Glomerular visceral epithelial cell (primary cell): ENCODE data around the gene IZUMO4.

Experiments
- DNase-seq: peaks from one replicate; pipeline ENCODE4 v3.0.0-alpha.2; 2016; ENCODE audit errors: extremely low spot score

Gene IZUMO4, protein sequence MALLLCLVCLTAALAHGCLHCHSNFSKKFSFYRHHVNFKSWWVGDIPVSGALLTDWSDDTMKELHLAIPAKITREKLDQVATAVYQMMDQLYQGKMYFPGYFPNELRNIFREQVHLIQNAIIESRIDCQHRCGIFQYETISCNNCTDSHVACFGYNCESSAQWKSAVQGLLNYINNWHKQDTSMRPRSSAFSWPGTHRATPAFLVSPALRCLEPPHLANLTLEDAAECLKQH

DNA sequence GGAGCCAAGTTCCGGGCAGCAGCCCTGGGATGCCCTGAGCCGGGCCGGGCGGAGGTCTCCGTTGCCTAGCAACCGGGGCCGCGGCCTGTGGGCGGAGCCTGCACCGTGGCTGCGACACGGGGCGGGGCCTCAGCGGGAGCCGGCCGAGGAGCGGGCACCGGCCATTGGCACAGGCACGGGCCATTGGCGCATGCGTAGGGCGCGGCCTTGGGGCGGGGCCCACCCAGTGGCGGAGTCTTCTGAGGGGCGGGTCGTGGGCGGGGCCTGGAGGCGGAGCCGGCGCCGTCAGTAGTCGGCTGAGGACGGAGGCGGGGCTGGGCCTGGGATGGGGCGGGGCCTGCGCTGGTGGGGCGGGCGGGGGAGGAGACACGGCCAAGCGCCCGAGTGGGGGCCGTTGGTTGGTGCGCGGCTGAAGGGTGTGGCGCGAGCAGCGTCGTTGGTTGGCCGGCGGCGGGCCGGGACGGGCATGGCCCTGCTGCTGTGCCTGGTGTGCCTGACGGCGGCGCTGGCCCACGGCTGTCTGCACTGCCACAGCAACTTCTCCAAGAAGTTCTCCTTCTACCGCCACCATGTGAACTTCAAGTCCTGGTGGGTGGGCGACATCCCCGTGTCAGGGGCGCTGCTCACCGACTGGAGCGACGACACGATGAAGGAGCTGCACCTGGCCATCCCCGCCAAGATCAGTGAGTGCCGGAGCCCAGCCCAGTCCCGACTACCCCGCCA lies at the start of gene IZUMO4:
Gene IZUMO4 (plus strand): TSS at position 436 of the 723 bp plus-strand sequence. CDS start 31 bp downstream, at position 467.
- DNase-seq, result peak; percentile 99

DNA sequence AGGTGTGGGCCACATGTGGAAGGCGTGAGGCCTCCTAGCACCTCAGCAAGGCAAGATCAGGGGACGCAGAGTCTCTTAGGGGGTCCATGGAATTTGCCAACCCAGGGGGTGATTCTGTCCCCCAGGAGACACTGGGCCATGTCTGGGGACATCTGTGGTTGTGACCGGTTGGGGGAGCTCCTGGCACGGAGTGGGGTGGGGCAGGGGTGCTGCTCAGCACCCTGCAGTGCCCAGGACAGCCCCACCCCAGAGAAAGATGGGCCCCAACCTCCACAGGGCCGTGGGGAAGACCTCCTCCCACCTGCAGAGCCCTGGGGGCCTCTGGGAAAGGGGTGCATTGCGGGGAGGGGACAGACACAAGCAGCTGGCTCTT lies 49.7 kb upstream of the IZUMO4 start:
- DNase-seq, result no peak

DNA sequence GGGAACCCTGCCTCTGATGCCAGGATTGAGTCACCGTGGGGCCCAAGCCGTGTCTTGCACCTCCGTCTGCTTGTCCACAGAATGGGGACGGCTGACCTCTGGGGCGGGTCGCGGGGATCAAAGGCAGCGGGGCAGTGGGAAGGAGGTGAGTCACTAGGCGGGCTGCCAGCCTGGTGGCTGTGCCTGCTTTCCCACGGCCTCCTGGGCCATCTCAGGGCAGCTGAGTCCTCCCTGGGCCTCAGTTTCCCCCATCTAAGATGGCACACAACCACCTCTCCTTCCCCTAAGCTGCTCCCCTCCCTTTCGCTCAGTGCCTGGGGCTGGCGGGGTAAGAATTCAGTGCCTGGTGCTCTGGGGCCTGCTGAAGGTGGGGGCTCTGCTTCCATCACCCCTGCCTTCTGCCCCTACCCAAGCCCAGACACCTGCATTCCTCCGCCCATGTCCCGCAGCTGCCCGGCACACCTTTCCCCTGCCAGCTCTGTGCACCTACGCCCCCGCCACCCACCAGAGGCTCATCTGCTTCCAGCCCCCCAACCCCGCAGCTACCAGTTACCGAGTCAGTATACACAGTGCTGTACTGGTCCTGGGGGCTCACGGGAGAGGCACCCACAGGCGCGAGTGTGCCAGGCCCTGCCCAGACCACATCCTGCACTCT lies 49.1 kb upstream of the IZUMO4 start:
- DNase-seq, result peak; percentile 81

DNA sequence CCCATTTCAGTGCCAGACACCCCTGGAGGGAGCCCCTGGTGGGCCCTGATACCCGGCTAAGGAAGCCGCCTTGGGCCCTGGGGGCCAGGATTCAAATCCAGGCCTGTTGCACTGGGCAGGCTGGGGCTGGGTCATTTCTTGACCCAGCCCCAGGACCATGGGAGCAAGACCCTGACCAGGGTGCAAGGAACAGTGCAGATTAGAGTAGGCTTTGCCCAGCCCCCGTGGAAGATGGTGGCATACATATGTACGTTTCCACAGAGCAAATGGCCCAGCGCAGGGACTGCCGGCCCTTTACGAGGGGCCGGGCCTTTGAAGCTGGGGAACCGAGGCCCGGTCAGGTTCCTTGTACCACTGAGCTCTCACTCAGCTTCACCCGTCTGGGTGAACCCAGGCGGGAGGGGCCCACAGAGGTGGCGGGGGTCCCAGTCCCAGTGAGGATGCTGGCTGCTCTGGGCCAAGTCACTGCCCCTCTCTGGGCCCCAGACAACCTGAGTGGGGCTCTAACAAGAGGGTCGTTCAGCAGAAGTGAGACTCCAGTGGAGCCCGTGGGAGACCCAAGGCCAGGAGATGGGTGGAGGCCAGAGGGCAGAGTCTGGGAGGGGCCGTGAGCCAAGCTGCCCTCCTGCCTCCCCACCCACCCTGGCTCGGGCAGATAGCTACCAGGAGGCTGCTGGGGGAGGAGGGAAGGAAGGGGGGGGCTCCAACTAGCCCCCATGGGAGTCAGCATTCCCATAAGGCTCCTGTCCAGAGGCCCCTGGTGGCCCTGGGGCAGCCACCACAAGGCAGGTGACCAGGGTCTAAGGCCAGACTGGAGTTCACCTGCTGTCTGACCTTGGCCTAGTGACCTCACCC lies 48.4 kb upstream of the IZUMO4 start:
- no peak for DNase-seq

DNA sequence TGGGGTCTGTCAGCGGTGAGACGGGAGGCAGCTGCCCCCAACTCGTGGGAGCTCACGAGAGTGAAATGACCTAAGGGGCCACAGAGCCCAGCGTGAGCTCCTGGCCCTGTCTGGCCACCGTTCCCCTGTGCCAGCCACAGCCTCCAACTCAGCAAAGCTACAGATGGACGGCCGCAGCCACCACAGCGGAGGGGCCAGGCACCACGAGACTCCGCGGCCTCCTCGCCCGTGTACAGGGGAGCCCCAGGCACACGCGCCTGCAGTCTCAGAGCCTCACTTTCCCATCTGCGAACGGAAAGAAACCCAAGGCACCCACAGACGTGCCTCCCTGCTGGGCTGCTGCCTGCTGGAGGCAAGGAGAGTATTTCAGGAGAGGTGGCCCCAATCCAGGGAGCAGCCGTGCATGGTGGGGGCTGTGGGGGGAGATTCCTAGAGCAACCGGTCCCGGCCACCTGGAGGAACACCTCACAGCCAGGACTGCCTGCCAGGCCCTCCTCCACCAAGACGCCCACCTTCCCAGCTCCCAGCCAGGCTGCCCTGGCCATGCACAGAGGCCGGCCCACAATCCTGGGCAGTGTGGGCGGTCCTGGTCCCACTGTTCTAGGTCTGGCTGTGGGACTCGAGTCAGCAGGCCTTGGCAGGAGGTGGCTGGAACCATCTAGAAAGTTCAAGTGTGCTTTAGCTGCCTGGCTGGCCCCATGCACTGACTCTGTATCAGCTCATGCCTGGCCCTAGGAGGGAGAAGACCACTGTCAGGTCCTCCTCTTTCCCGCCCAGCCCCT lies 47.6 kb upstream of the IZUMO4 start:
- no peak for DNase-seq

DNA sequence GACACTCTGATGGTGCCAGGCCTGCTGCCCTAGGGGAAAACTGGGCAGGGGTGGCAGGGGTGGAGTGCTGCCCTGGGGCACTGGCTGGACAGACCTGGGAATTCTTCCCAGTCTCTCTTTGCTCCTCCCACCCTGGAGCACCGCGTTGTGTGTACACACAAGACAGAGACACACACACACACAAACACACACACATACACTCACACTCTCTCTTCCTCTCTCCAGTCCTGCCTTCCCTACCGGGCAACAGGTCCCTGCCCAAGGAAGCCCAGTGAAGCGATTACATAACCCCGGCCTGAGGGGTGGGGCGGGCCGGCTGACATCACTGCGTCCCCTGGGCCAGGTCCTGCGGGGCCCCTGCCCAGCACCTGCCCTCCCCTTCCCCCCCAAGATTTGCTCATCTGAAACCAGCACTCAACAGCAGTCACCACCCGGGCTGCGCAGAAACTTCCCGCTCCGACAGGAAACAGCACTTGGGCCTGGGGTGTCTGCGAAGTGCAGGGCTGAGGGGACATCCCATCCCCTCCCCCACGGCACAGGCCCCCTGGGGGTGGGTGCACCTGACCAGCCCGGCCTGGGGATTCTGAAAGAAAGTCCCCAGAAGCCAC lies 46.9 kb upstream of the IZUMO4 start:
- DNase-seq, result peak; percentile 91

DNA sequence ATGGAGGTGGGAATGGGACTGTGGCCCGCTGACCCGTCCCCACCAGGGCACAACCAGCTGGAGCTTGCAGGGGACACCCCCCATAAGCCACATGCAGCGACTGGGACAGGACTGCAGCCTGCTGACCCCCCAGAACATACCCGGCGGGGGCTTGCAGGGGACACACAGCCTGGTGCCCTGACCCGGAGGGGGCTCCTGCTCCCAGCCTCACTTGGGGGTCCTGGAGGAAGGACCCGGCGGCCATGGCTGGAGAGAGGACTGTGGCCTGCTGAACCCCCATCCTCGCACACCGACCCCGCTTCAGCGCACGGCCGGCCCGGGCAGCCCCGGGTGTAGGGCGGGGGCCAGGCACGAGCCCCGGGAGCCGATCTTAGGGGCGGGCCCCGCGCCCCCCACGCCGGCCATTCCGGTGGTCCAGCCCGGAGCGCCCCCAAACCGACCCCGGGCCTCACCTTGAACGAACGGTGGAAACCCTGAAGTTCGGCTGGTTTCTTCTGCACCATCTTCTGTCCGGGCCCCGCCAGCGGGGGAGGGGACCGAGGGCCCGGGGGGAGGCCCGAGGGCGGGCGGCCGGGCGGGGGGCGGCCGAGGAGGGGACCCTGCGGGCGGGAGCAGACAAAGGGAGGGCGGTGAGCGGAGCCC lies 46.2 kb upstream of the IZUMO4 start:
- no peak for DNase-seq

DNA sequence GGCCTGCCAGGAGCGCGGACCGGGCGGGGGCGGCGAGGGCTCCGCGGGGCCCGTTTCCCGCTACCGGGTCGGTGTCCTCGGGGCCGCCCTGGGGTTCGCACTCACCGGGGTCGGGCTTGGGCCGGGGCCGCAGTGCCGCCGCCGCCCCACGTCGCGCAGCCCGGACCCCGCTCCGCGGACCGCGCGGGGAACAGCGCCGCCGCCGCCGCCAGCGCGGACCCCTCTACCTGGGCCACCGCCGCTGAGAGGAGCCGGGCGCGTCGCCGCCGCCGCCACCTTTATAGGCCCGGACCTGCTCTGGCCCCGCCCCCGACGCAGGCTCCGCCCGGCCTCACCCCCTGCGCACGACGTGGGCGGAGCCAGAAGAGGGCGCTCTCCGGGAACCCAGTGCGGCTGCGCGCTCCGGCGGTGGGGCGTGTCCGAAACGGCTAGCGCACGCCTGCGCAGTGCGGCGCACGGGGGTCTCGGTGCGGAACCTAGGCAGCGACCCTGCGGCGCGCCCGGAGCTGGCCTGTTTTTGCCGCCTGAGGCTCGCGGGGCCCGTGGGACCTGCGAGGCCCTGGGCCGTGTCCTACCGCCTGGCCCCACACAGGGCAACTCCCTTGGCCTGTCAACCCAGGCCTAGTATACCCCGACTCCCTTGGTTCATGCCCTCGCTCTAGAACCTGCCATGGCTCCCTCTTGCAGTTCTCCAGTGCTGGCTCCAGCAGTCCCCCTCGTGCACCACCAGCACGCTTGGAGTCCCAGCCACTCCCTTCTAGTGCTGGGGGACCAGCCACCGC lies 45.5 kb upstream of the IZUMO4 start, which contains the start of gene MKNK2:
Gene MKNK2 (minus strand): TSS at position 254 of the 782 bp plus-strand sequence. CDS start 393 bp downstream, outside the sequence.
- peak; percentile 92 for DNase-seq

DNA sequence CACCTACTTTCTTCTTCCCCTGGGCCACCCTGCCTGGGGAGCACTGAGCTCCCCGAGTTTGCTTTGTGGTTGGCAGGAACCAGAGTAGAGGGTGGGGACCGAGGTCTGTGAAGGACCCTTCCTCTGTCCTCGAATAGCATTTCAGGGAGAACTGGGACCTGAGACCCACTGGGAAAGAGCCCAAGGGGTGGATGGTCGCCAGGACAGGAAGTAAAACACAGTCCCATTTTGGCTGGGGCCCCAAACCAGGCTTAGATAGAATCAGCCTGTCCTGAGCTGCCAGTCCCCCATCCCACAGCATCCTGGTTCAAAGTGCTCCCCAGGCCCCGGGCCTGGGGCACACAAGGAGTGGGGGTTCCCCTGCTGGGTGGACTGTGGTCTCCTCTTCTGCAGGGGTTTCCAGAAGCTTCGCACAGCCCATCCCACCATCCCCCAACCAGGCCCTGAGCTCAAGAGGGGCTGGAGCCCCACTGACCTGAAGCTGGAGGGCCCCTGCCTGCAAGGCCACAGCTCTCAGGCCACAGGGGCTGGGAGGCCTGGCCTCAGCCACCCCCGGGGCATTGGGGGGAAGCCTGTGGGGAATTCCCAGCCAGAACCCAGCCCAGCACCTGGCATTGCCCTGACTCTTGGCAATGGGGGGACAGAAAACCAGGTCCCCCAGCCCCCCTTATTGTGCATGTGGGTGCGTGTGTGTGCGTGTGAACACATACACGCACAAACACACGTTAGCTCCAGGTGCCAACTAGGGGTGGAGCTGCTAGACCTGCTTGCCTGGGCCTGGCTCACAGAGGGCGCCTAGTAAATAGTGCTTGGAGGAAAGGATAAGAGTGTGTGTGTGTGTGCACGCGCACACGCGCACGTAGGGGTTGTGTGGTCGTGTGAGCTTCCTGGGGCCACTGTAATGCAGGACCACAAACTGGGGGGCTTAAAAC lies 44.7 kb upstream of the IZUMO4 start:
- DNase-seq, result no peak

DNA sequence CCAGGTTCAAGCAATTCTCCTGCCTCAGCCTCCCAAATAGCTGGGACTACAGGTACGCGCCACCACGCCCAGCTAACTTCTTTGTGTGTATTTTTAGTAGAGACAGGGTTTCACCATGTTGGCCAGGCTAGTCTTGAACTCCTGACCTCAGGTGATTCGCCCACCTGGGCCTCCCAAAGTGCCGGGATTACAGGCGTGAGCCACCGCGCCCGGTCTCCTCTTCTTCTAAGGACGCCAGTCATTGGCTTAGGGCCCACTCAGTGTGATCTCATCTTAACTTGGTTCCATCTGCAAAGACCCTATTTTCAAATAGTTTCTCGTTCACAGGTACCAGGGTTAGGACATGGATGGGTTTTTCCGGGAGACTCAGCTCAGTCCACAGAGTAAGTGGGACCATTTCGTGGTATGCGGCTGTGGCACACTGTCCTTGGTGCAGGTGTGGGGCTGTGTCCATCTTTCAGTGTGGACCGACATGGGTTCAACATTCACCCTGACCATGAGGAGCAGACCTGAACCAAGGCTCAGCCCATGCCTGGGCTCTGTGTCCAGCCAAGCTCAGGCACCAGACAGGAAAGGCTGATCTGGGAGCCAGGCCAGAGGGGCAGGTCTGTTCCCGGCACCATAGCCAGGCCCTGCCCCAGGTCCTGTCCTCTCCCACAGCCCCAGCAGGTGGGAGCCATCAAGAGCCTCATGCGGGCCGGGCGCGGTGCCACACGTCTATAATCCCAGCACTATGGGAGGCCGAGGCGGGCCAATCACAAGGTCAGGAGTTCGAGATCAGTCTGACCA lies 42.9 kb upstream of the IZUMO4 start:
- DNase-seq, result no peak

DNA sequence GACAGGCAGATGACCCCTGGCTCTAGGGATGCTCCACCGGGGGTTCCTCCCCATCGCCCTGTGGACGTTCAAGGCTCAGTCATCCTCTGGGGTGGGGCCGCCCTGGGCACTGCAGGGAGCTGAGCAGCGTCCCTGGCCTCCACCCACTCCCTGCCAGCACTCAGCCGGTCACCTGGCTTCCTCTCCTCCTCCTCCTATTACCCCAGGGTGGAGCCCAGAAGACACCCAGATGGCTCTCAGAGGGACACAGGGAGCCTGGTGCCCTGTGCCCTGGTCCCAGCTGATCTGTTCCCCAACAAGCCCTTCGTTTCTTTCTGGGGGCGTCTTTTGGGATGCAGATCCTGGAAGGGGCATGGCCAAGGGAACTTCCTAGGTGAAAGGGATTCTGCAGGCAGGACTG lies 42.0 kb upstream of the IZUMO4 start:
- no peak for DNase-seq

DNA sequence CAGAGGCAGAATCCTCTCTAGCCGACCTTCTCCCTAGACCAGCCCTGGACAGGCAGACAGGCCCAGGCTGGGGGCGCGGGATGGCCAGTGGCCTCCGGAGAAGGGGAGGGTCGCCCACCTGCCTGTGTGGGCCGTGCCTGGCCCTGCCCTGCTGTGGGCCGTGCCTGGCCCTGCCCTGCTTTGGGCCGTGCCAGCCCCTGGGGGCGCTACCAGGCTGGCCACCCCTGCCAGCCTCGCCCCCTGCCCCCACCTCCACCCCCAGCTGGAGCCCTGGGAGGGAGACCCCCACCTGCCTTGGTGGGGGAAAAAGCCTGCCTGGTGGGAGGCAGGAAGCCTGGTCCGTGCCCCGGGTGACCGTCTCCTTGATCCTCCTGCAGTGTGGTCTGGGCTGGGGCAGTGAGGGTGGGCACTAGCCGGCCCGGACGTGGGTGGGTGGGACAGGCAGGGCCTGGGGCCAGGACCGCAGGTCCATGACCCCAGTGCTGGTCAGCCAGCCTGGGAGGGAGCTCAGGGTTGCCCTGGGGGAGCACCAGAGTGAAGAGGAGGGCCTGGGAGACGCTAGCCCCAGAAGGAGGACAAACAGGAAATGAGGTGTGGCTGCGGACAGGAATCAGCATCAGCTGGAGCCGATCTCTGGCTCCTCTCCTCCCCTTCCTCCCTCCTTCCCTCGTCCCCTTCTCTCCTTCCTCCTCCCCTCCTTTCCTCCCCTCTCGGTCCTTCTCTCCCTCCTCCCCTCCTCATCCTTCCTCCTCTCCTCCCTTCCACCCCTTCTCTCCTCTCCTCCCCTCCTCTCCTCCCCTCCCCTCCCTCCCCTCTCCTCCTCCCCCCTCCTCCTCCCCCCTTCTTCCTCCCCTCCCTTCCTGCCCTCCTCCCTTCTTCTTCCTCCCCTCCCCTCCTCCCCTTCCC lies 40.5 kb upstream of the IZUMO4 start:
- peak; percentile 59 for DNase-seq

DNA sequence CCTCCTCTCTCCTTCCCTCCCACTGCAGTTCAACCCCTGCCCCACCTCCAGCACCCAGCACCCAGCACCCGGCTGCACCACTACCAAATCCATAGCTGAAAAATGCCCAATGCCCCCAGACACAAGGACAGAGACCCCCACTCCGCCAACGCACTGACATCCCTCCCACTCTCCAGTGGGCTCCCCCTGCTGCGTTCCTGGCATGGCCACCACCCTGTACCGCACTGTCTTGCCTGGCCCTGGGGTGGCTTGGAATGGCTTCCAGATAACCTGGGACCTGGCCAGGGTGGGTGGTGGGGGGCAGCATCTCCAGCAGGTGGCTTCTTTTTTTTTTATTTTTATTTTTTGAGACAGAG lies 39.9 kb upstream of the IZUMO4 start:
- no peak for DNase-seq

DNA sequence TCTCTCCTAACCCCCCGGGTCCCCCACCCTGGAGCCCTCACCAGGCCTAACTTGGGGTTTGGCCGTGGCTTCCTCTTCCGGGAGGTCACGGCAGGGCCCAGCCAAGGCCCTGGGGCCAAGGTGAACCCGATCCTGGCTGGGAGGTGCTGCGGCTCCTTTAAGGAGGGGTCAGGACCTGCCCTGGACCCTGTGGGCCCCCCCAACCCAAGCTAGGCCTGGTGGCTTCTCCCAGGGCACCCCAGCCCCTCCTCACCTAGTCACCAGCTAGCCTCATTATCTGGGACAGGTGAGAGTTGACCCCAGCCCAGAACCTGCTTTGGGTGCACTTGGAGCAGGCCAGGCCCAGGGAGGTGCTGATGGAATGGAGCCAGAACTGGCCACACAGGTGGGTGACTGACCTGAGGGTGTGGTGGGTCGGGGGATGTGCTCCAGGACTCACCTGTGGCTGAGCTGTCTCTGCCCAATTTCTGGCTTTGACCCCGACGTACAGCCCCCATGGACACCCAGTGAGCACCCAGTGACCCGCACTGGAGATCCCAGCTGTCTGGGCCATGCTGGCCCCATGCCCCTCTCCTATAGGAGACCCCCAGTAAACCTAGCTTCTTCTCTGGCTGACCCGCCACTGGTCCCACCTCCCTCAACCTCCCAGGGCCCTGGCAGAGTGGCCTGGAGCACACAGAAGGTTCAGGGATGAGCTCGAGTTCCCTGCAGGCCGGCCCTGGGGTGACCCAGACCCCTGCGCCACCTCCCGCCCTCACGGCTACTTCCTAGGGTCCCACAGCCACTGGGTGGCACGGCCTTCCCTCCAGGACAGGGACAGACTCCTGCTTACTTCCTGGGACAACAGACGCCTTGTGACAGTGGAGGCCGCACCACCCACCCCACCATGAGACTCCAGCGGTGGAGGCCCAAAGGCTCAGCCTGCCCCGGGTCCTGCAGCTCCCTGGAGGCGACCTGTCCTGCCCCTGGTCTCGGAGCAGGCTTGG lies 38.9 kb upstream of the IZUMO4 start:
- DNase-seq, result no peak
